ENCODE measurements around the gene ADAMTS6.

The ADAMTS6 gene

DNA sequence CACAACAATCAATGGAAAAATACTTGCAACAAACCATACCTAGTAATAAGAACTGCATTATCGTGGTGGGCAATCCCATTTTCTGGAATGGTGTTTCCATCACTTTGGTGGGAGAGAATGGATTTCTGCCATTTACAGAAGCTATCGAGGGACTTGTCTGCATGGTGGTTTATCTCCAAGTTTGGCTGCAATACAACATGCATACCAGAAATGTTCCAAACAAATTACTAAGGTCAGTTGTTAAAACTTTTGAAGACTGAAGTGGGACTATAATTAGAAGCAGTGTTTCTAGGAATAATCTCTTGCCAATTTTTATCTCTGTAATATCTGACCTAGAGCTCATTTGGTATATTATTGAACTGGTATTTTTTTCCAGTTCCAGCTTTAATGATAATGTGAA lies 30.3 kb downstream of the ADAMTS6 start:
- H3K9me3 ChIP-seq (ENCODE audit: control insufficient read depth, insufficient read depth, low read length) = no peaks in the 10 kb centered on the region
- no peaks in the 10 kb centered on the region for H4K20me1 ChIP-seq (ENCODE audit: control insufficient read depth, insufficient read depth, low read depth, low read length)
- H3K27me3 ChIP-seq (ENCODE audit: control insufficient read depth, low read length) = no peaks in the 10 kb centered on the region
- no peaks in the 10 kb centered on the region for H3K79me2 ChIP-seq (ENCODE audit: control insufficient read depth, low read length)
- TF ChIP-seq EZH2phosphoT487 (IDR thresholded peaks at IDR 0.05; ENCODE audit: borderline replicate concordance, low read length) = no peak
- TF ChIP-seq, protein P1, sequence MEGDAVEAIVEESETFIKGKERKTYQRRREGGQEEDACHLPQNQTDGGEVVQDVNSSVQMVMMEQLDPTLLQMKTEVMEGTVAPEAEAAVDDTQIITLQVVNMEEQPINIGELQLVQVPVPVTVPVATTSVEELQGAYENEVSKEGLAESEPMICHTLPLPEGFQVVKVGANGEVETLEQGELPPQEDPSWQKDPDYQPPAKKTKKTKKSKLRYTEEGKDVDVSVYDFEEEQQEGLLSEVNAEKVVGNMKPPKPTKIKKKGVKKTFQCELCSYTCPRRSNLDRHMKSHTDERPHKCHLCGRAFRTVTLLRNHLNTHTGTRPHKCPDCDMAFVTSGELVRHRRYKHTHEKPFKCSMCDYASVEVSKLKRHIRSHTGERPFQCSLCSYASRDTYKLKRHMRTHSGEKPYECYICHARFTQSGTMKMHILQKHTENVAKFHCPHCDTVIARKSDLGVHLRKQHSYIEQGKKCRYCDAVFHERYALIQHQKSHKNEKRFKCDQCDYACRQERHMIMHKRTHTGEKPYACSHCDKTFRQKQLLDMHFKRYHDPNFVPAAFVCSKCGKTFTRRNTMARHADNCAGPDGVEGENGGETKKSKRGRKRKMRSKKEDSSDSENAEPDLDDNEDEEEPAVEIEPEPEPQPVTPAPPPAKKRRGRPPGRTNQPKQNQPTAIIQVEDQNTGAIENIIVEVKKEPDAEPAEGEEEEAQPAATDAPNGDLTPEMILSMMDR (IDR thresholded peaks at IDR 0.05; ENCODE audit: low read depth, low read length, poor library complexity, severe bottlenecking) = no peak
- H3K9me2 ChIP-seq (replicated peaks; ENCODE audit: control insufficient read depth, low read length) = no peaks in the 10 kb centered on the region
- H3K27ac ChIP-seq (ENCODE audit: low read depth, low read length) = no peak overlapping the region
- no peaks in the 10 kb centered on the region for H3K4me1 ChIP-seq (ENCODE audit: control insufficient read depth, low read length)
- H3K4me2 ChIP-seq (ENCODE audit: low read length) = no peak overlapping the region
- H3K4me3 ChIP-seq (ENCODE audit: low read length) = no peak overlapping the region
- H3F3A ChIP-seq (ENCODE audit: control insufficient read depth, insufficient read depth) = no peaks in the 10 kb centered on the region
- H3K36me3 ChIP-seq (ENCODE audit: control insufficient read depth, low read length) = no peaks in the 10 kb centered on the region

DNA sequence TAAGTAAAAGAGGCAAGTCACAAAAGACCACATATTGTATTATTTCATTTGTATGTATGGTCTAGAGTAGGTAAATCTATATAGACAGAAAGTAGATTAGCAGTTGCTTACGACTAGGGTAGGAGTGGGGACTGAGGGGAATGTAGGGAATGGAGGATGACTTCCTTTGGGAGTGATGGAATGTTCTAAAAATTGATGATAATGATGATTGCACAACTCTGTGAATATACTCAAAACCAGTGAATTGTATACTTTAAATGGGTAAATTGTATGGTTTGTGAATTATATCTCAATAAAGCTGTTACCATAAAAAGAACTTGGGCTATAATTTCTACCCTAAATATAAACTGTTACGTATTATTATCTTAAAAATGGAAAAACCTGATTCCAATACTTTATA lies 35.0 kb downstream of the ADAMTS6 start:
- Histone ChIP-seq H3K9me3 (ENCODE audit: control insufficient read depth, insufficient read depth, low read length) (no peaks in the 10 kb centered on the region), H3K79me2 (ENCODE audit: control insufficient read depth, low read length) (no peaks in the 10 kb centered on the region), H3K9me2 (replicated peaks; ENCODE audit: control insufficient read depth, low read length) (no peaks in the 10 kb centered on the region), H3K4me1 (ENCODE audit: control insufficient read depth, low read length) (no peaks in the 10 kb centered on the region), H3K27me3 (ENCODE audit: control insufficient read depth, low read length) (no peaks in the 10 kb centered on the region), H3K4me3 (ENCODE audit: low read length) (no peak overlapping the region), H4K20me1 (ENCODE audit: control insufficient read depth, insufficient read depth, low read depth, low read length) (no peaks in the 10 kb centered on the region), H3K4me2 (ENCODE audit: low read length) (no peak overlapping the region), H3K27ac (ENCODE audit: low read depth, low read length) (no peak overlapping the region), H3K36me3 (ENCODE audit: control insufficient read depth, low read length) (no peaks in the 10 kb centered on the region), H3F3A (ENCODE audit: control insufficient read depth, insufficient read depth) (no peaks in the 10 kb centered on the region)
- TF ChIP-seq, protein P1 (IDR thresholded peaks at IDR 0.05; ENCODE audit: low read depth, low read length, poor library complexity, severe bottlenecking) = no peak
- TF ChIP-seq EZH2phosphoT487 (IDR thresholded peaks at IDR 0.05; ENCODE audit: borderline replicate concordance, low read length) = no peak

DNA sequence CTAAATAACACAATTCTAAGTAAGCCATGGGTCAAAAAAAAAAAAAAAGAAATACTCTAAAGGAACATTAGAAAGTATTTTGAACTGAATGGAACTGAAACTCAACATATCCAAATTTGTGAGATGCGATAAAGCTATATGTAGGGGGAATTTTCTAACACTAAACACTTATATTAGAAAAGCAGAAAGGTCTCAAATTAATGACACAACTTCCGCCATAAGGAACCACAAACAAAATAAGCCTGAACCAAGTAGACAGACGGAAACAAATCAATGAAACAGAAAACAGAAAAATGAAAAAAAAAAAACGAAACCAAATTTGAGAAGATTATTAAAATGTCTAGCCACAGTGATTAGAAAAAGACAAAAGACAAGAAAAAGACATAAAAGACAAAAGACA lies 39.9 kb downstream of the ADAMTS6 start:
- Histone ChIP-seq H3K9me2 (replicated peaks; ENCODE audit: control insufficient read depth, low read length) (no peaks in the 10 kb centered on the region), H3K27ac (ENCODE audit: low read depth, low read length) (no peak overlapping the region), H3K79me2 (ENCODE audit: control insufficient read depth, low read length) (no peaks in the 10 kb centered on the region), H3K9me3 (ENCODE audit: control insufficient read depth, insufficient read depth, low read length) (no peaks in the 10 kb centered on the region), H3K4me1 (ENCODE audit: control insufficient read depth, low read length) (no peaks in the 10 kb centered on the region), H3K4me2 (ENCODE audit: low read length) (no peak overlapping the region), H3K27me3 (ENCODE audit: control insufficient read depth, low read length) (no peaks in the 10 kb centered on the region), H4K20me1 (ENCODE audit: control insufficient read depth, insufficient read depth, low read depth, low read length) (no peaks in the 10 kb centered on the region), H3K4me3 (ENCODE audit: low read length) (no peak overlapping the region), H3F3A (ENCODE audit: control insufficient read depth, insufficient read depth) (no peaks in the 10 kb centered on the region), H3K36me3 (ENCODE audit: control insufficient read depth, low read length) (no peaks in the 10 kb centered on the region)
- TF ChIP-seq, protein P1 (IDR thresholded peaks at IDR 0.05; ENCODE audit: low read depth, low read length, poor library complexity, severe bottlenecking) = no peak
- TF ChIP-seq EZH2phosphoT487 (IDR thresholded peaks at IDR 0.05; ENCODE audit: borderline replicate concordance, low read length) = no peak

- H3K27ac ChIP-seq (ENCODE audit: low read depth, low read length) = no peak overlapping the region
Observed at GRCh38 chr5:65440456-65440855, 41.3 kb downstream of the ADAMTS6 start.

More at GRCh38 chr5:65440456-65440855, 41.3 kb downstream of the ADAMTS6 start:
- H3K4me3 ChIP-seq (ENCODE audit: low read length) = no peak overlapping the region
- H3K9me3 ChIP-seq (ENCODE audit: control insufficient read depth, insufficient read depth, low read length) = no peaks in the 10 kb centered on the region
- no peaks in the 10 kb centered on the region for H3K79me2 ChIP-seq (ENCODE audit: control insufficient read depth, low read length)
- H3K4me1 ChIP-seq (ENCODE audit: control insufficient read depth, low read length) = no peaks in the 10 kb centered on the region
- H3K36me3 ChIP-seq (ENCODE audit: control insufficient read depth, low read length) = no peaks in the 10 kb centered on the region
- H3K4me2 ChIP-seq (ENCODE audit: low read length) = no peak overlapping the region
- TF ChIP-seq, protein P1 (IDR thresholded peaks at IDR 0.05; ENCODE audit: low read depth, low read length, poor library complexity, severe bottlenecking) = no peak
- no peak for TF ChIP-seq EZH2phosphoT487 (IDR thresholded peaks at IDR 0.05; ENCODE audit: borderline replicate concordance, low read length)
- H3K27me3 ChIP-seq (ENCODE audit: control insufficient read depth, low read length) = no peaks in the 10 kb centered on the region
- no peaks in the 10 kb centered on the region for H3F3A ChIP-seq (ENCODE audit: control insufficient read depth, insufficient read depth)
- H3K9me2 ChIP-seq (replicated peaks; ENCODE audit: control insufficient read depth, low read length) = no peaks in the 10 kb centered on the region
- H4K20me1 ChIP-seq (ENCODE audit: control insufficient read depth, insufficient read depth, low read depth, low read length) = no peaks in the 10 kb centered on the region
